H1 (cell line): Measurements from ENCODE around the gene NUP210. TPM values are rescaled to one million over a fixed set of nuclear protein-coding genes. Genes with fewer than 3 reads are reported as not detected.
A peak's percentile ranks its signal among the peaks of the same experiment; 100 is the strongest.

Experiments used
- CTCF ChIA-PET: fragments of 300-600 bp; sonication (Branson Sonifier 250); formaldehyde crosslinking; loops from one replicate; lab custom pipeline; 2021; ENCODE audit not compliant: partially characterized antibody; lab: Charles Lee
- POLR2A ChIA-PET: fragments of 300-600 bp; sonication (Branson Sonifier 250); formaldehyde crosslinking; loops from one replicate; lab custom pipeline; 2021; ENCODE audit warnings: inconsistent platforms; ENCODE audit not compliant: partially characterized antibody; lab: Charles Lee
- DNase-seq, 2 experiments: peaks; one replicate each; pipeline versions ENCODE4 v3.0.0 to v3.0.0-alpha.2; 2010 to 2022; ENCODE audit warnings: low spot score in 2 of 2, low read depth in 1 of 2, mixed read lengths in 1 of 2
- FAIRE-seq: peaks from 2 replicates; lab custom pipeline; 2011; peaks lifted over from hg19 to GRCh38; lab: Jason Lieb, UNC
- H2AFZ ChIP-seq: 2 replicates; pipeline ENCODE4 v1.8.1; 2012; ENCODE audit warnings: low read length, inconsistent platforms
- H2AK5ac ChIP-seq: 2 replicates; pipeline ENCODE4 v1.6.1; 2013; ENCODE audit warnings: low read depth, low read length
- H2BK120ac ChIP-seq: replicated peaks from 2 replicates; pipeline ENCODE3; 2013; ENCODE audit warnings: low read depth, low read length, inconsistent platforms
- H2BK12ac ChIP-seq: 2 replicates; pipeline ENCODE4 v1.6.1; 2013; ENCODE audit warnings: low read depth, low read length
- H2BK15ac ChIP-seq: 2 replicates; pipeline ENCODE4 v1.6.1; 2013; ENCODE audit warnings: low read length
- H2BK20ac ChIP-seq: 2 replicates; pipeline ENCODE4 v1.6.1; 2013; ENCODE audit warnings: low read length
- H2BK5ac ChIP-seq: 2 replicates; pipeline ENCODE4 v1.6.1; 2013; ENCODE audit warnings: low read depth, low read length
- H3K14ac ChIP-seq: 2 replicates; pipeline ENCODE4 v1.6.1; 2013; ENCODE audit warnings: inconsistent platforms; ENCODE audit not compliant: insufficient read length
- H3K18ac ChIP-seq: 2 replicates; pipeline ENCODE4 v1.6.1; 2013; ENCODE audit warnings: low read length; ENCODE audit errors: extremely low read depth
- H3K23ac ChIP-seq: 2 replicates; pipeline ENCODE4 v1.6.1; 2013; ENCODE audit warnings: inconsistent platforms; ENCODE audit not compliant: insufficient read length
- H3K23me2 ChIP-seq: 2 replicates; pipeline ENCODE4 v1.6.1; 2013; ENCODE audit warnings: low read depth, low read length
- H3K27ac ChIP-seq: 2 replicates; pipeline ENCODE4 v1.6.1; 2011; ENCODE audit warnings: low read depth, low read length, inconsistent platforms
- H3K27me3 ChIP-seq, 4 experiments: replicated peaks in 1 of 4; 1 replicate in 1 of 4; 2 replicates in 3 of 4; pipeline versions ENCODE4 v1.6.1 to v1.8.1; 2011 to 2013; ENCODE audit warnings: low read length in 3 of 4, mild to moderate bottlenecking in 3 of 4, inconsistent platforms in 2 of 4, mixed read lengths in 2 of 4, moderate library complexity in 1 of 4; ENCODE audit not compliant: control insufficient read depth in 3 of 4, insufficient read depth in 3 of 4; ENCODE audit errors: extremely low read depth in 1 of 4
- H3K36me3 ChIP-seq, 4 experiments: 2 replicates each; pipeline versions ENCODE4 v1.6.1 to v1.8.1; 2011 to 2013; ENCODE audit warnings: mild to moderate bottlenecking in 4 of 4, low read length in 3 of 4, moderate library complexity in 2 of 4, control low read depth in 1 of 4, inconsistent platforms in 1 of 4; ENCODE audit not compliant: insufficient read depth in 4 of 4, control insufficient read depth in 2 of 4
- H3K4ac ChIP-seq: replicated peaks from 2 replicates; pipeline ENCODE3; 2013; ENCODE audit warnings: low read length, low read depth, mixed read lengths, inconsistent platforms; ENCODE audit not compliant: insufficient read length
- H3K4me1 ChIP-seq, 4 experiments: replicated peaks in 1 of 4; 1 replicate in 1 of 4; 2 replicates in 3 of 4; pipeline versions ENCODE4 v1.6.1 to v1.8.1; 2011 to 2013; ENCODE audit warnings: low read length in 3 of 4, inconsistent platforms in 2 of 4, mixed read lengths in 1 of 4; ENCODE audit not compliant: insufficient read depth in 4 of 4, control insufficient read depth in 3 of 4
- H3K4me2 ChIP-seq, 2 experiments: 2 replicates each; pipeline versions ENCODE4 v1.6.1 to v1.8.1; 2011 to 2013; ENCODE audit warnings: low read depth in 2 of 2, low read length in 2 of 2, control low read depth in 1 of 2, inconsistent platforms in 1 of 2, mild to moderate bottlenecking in 1 of 2; ENCODE audit not compliant: insufficient read depth in 1 of 2
- H3K4me3 ChIP-seq, 4 experiments: fragments of 200-600, 300-600 bp in 1 of 4; sonication (generic), shearing (Covaris generic), sonication (Bioruptor Twin) in 1 of 4; 2 replicates each; pipeline versions ENCODE4 v1.5.1 to v1.8.1; 2011 to 2016; ENCODE audit warnings: low read length in 4 of 4, low read depth in 3 of 4, control low read depth in 2 of 4, inconsistent platforms in 2 of 4, mild to moderate bottlenecking in 2 of 4, mixed read lengths in 1 of 4, moderate library complexity in 1 of 4; ENCODE audit not compliant: insufficient read depth in 2 of 4; ENCODE audit errors: extremely low read depth in 1 of 4
- H3K56ac ChIP-seq: replicated peaks from 2 replicates; pipeline ENCODE3; 2013; ENCODE audit warnings: low read depth, mild to moderate bottlenecking, mixed read lengths, low read length, inconsistent platforms; ENCODE audit not compliant: insufficient read length
- H3K79me1 ChIP-seq: 2 replicates; pipeline ENCODE4 v1.6.1; 2013; ENCODE audit warnings: low read depth, low read length, control low read depth
- H3K79me2 ChIP-seq, 2 experiments: 2 replicates each; pipeline versions ENCODE4 v1.6.1 to v1.8.1; 2012 to 2013; ENCODE audit warnings: low read length in 2 of 2, mild to moderate bottlenecking in 2 of 2, inconsistent platforms in 1 of 2; ENCODE audit not compliant: insufficient read depth in 2 of 2, control insufficient read depth in 1 of 2
- H3K9ac ChIP-seq, 4 experiments: replicated peaks in 1 of 4; 1 replicate in 1 of 4; 2 replicates in 3 of 4; pipeline versions ENCODE4 v1.6.1 to v1.8.1; 2011 to 2013; ENCODE audit warnings: low read depth in 3 of 4, low read length in 3 of 4, control low read depth in 2 of 4, mild to moderate bottlenecking in 2 of 4, moderate library complexity in 2 of 4, inconsistent platforms in 1 of 4; ENCODE audit errors: extremely low read depth in 1 of 4
- H3K9me3 ChIP-seq, 2 experiments: 2 replicates each; pipeline versions ENCODE4 v1.6.1 to v1.8.1; 2012 to 2013; ENCODE audit warnings: mild to moderate bottlenecking in 2 of 2, moderate library complexity in 2 of 2, control low read depth in 1 of 2, inconsistent platforms in 1 of 2, low read depth in 1 of 2, low read length in 1 of 2, mixed read lengths in 1 of 2; ENCODE audit not compliant: insufficient read depth in 2 of 2
- H4K20me1 ChIP-seq, 2 experiments: replicated peaks in 1 of 2; 2 replicates each; pipeline versions ENCODE3 to v1.8.1; 2011 to 2013; ENCODE audit warnings: inconsistent platforms in 2 of 2, low read length in 2 of 2, mild to moderate bottlenecking in 1 of 2; ENCODE audit not compliant: insufficient read depth in 2 of 2, control insufficient read depth in 1 of 2
- H4K5ac ChIP-seq: 2 replicates; pipeline ENCODE4 v1.6.1; 2013; ENCODE audit warnings: low read length, low read depth, mixed read lengths, inconsistent platforms; ENCODE audit not compliant: insufficient read length
- H4K8ac ChIP-seq: 2 replicates; pipeline ENCODE4 v1.8.0; 2013; ENCODE audit warnings: mild to moderate bottlenecking, moderate library complexity, low read length, inconsistent platforms; ENCODE audit not compliant: insufficient read depth; ENCODE audit errors: extremely low read depth
- H4K91ac ChIP-seq: replicated peaks from 2 replicates; pipeline ENCODE3; 2013; ENCODE audit warnings: low read length, mixed read lengths, inconsistent platforms; ENCODE audit not compliant: insufficient read length
- CBX8 ChIP-seq: fragments of 300-800, 300-1000 bp; sonication (generic); IDR thresholded peaks from 2 replicates; pipeline ENCODE4 v1.7.1; 2016; ENCODE audit warnings: low read depth, low read length, borderline replicate concordance
- CEBPB ChIP-seq: IDR thresholded peaks from 2 replicates; pipeline ENCODE4 v1.6.1; 2012; ENCODE audit warnings: low read depth, low read length
- CREB1 ChIP-seq: IDR thresholded peaks from 2 replicates; pipeline ENCODE4 v1.6.1; 2012; ENCODE audit warnings: inconsistent platforms
- EGR1 ChIP-seq: IDR thresholded peaks from 2 replicates; pipeline ENCODE4 v1.6.1; 2011; ENCODE audit warnings: low read depth, low read length, borderline replicate concordance
- EP300 ChIP-seq, 2 experiments: IDR thresholded peaks; 1 replicate in 1 of 2; 2 replicates in 1 of 2; pipeline ENCODE4 v1.6.1; 2011 to 2012; ENCODE audit warnings: low read depth in 2 of 2, low read length in 2 of 2, mild to moderate bottlenecking in 2 of 2, borderline replicate concordance in 1 of 2, inconsistent platforms in 1 of 2, moderate library complexity in 1 of 2
- FOSL1 ChIP-seq: IDR thresholded peaks from 2 replicates; pipeline ENCODE4 v1.6.1; 2011; ENCODE audit warnings: mild to moderate bottlenecking, low read depth, low read length, moderate library complexity; ENCODE audit not compliant: insufficient read depth
- JUN ChIP-seq: IDR thresholded peaks from 2 replicates; pipeline ENCODE4 v1.6.1; 2011; ENCODE audit warnings: low read depth, mild to moderate bottlenecking, improper control_type of control experiment, low read length
- KDM5A ChIP-seq: fragments of 200-600 bp; IDR thresholded peaks from 2 replicates; pipeline ENCODE4 v1.7.1; 2012; ENCODE audit warnings: mild to moderate bottlenecking, low read length, inconsistent platforms, mixed read lengths
- MAX ChIP-seq: IDR thresholded peaks from 2 replicates; pipeline ENCODE4 v1.6.1; 2012; ENCODE audit warnings: inconsistent platforms
- POLR2A ChIP-seq, 2 experiments: IDR thresholded peaks; 1 replicate in 1 of 2; 2 replicates in 1 of 2; pipeline ENCODE4 v1.6.1; 2011; ENCODE audit warnings: low read depth in 2 of 2, low read length in 2 of 2, mild to moderate bottlenecking in 2 of 2; ENCODE audit errors: control extremely low read depth in 1 of 2
- RAD21 ChIP-seq, 2 experiments: IDR thresholded peaks in 1 of 2; conservative IDR thresholded peaks in 1 of 2; 2 replicates each; pipeline ENCODE4 v1.6.1; 2011; ENCODE audit warnings: low read depth in 2 of 2, low read length in 2 of 2, improper control_type of control experiment in 1 of 2, inconsistent platforms in 1 of 2, mild to moderate bottlenecking in 1 of 2, moderate library complexity in 1 of 2
- RNF2 ChIP-seq: fragments of 200-900, 300-1000 bp; sonication (generic); IDR thresholded peaks from 2 replicates; pipeline ENCODE4 v1.7.1; 2016; ENCODE audit warnings: borderline replicate concordance, low read depth, mild to moderate bottlenecking, antibody characterized with exemption, low read length; ENCODE audit not compliant: poor library complexity, severe bottlenecking; ENCODE audit errors: missing control alignments
- SAP30 ChIP-seq: fragments of 300-600 bp; sonication (generic); IDR thresholded peaks from 2 replicates; pipeline ENCODE4 v1.7.1; 2012; ENCODE audit warnings: low read length, moderate library complexity, mild to moderate bottlenecking, inconsistent platforms; ENCODE audit not compliant: insufficient read depth, insufficient replicate concordance
- SP4 ChIP-seq: IDR thresholded peaks from 2 replicates; pipeline ENCODE4 v1.6.1; 2012; ENCODE audit warnings: low read length, inconsistent platforms
- WGBS, 2 experiments: shearing (Covaris generic) in 1 of 2; methylation state at CpG; one replicate each; pipeline versions ENCODE4 v1.1.6 to v1.1.7; 2013 to 2015; ENCODE audit warnings: low lambda C conversion rate in 2 of 2, mixed read lengths in 2 of 2, inconsistent platforms in 1 of 2, low coverage in 1 of 2, missing lambda C conversion rate in 1 of 2; ENCODE audit not compliant: insufficient replicate concordance in 2 of 2, insufficient coverage in 1 of 2, insufficient read length in 1 of 2; ENCODE audit errors: extremely low coverage in 1 of 2, missing lambda C conversion rate in 1 of 2; 5-methylcytosine and 5-hydroxymethylcytosine counted together
- polyA plus RNA-seq, 7 experiments: library from polyadenylated mRNA; depleted of rRNA in 3 of 7; stranded (reverse) in 5 of 7; unstranded in 2 of 7; fragments of >200 nt in 5 of 7; fragments of 200-250 nt in 2 of 7; gene quantifications; 1 replicate in 5 of 7; 2 replicates in 1 of 7; 4 replicates in 1 of 7; pipeline versions ENCODE4 v1.2.1 to v1.2.3, GENCODE V29; 2011 to 2013; ENCODE audit warnings: missing spikeins in 2 of 7, mixed read lengths in 2 of 7
- total RNA-seq: library from RNA; stranded (reverse); fragmentation: NEBNext Ultra II Directional; extraction: Animal tissue kit (Norgen Biotek cat#: 25700); gene quantifications from 2 replicates; pipeline ENCODE4 v1.2.1, GENCODE V29; 2021

Gene NUP210
- total and polyA plus RNA-seq, 2 of the 8 experiments (the other 6 are each of a cell fraction or from before 2014, with no cell fraction given) = 51.0 to 53.7 TPM

- DNase-seq = no peak
- H2BK20ac ChIP-seq = no peak overlapping the region
- no peak overlapping the region for H2AFZ ChIP-seq
- no peak overlapping the region for H2BK15ac ChIP-seq
- no peak overlapping the region for H3K27ac ChIP-seq
- H3K4me2 ChIP-seq = no peak overlapping the region
- peaks cover 6 to 49% (median 35%) of the 10 kb centered on the region in 4 experiments; a peak in 7 of 8 replicates for H3K36me3 ChIP-seq
- peaks cover 3% of the 10 kb centered on the region in 2 experiments for H4K20me1 ChIP-seq
- no peaks in the 10 kb centered on the region for H3K79me2 ChIP-seq
- no peak overlapping the region for H3K18ac ChIP-seq
- no peak overlapping the region for H3K4me3 ChIP-seq
- POLR2A ChIA-PET = interaction anchor here (1.2 to 2.5 kb wide), 2 partner anchors 13 to 23 kb away, joined by 3 to 6 read pairs; no protein-coding TSS in a partner anchor
- no peak overlapping the region for H4K91ac ChIP-seq
- H3K56ac ChIP-seq = no peak overlapping the region
- H4K8ac ChIP-seq = 0 out of 2 replicates have a peak overlapping the region, but pooled peaks have one; percentile 57
- no peaks in the 10 kb centered on the region for H3K23me2 ChIP-seq
- H4K5ac ChIP-seq = no peak overlapping the region
- no peaks in the 10 kb centered on the region for H3K9me3 ChIP-seq
- no peaks in the 10 kb centered on the region for H3K4me1 ChIP-seq
- WGBS, 2 experiments = 93% methylated on average over 5 of the region's 5 CpGs; no CpG with 5 or more reads in 1 of the 2 experiments
- H2AK5ac ChIP-seq = no peak overlapping the region
- FAIRE-seq = no peak
- no peak overlapping the region for H3K23ac ChIP-seq
- H3K9ac ChIP-seq = no peak overlapping the region
- H3K4ac ChIP-seq = no peak overlapping the region
- no peak overlapping the region; the same call in 1 of the 2 replicates for H2BK5ac ChIP-seq
- CTCF ChIA-PET = interaction anchor here (0.7 to 4.4 kb wide), 10 partner anchors 8 to 232 kb away, joined by 3 to 20 read pairs (median 4); no protein-coding TSS in a partner anchor
- H3K79me1 ChIP-seq = no peaks in the 10 kb centered on the region
- H3K14ac ChIP-seq = no peak overlapping the region
- H2BK120ac ChIP-seq = no peak overlapping the region
- H2BK12ac ChIP-seq = no peak overlapping the region
- H3K27me3 ChIP-seq = no peaks in the 10 kb centered on the region
- TF ChIP-seq EGR1 = no peak
- no peak for TF ChIP-seq JUN
- TF ChIP-seq CREB1 = no peak
- TF ChIP-seq POLR2A (IDR thresholded peaks at IDR 0.05; ENCODE audit: control extremely low read depth in 1 of 2, low read depth in 2 of 2, low read length in 2 of 2) = no peak
- TF ChIP-seq SP4 = no peak
- no peak for TF ChIP-seq SAP30
- TF ChIP-seq FOSL1 = no peak
- TF ChIP-seq MAX = no peak
- TF ChIP-seq CBX8 = no peak
- TF ChIP-seq KDM5A = no peak
- TF ChIP-seq RNF2 = no peak
- TF ChIP-seq RAD21 (IDR thresholded peaks at IDR 0.05 in 1 of 2, conservative IDR thresholded peaks at IDR 0.05 in 1 of 2; ENCODE audit: low read depth in 2 of 2, low read length in 2 of 2) = no peak
- no peak for TF ChIP-seq EP300 (IDR thresholded peaks at IDR 0.05; ENCODE audit: borderline replicate concordance in 1 of 2, low read depth in 2 of 2, low read length in 2 of 2)
- no peak for TF ChIP-seq CEBPB
These were observed 96.3 kb downstream of the NUP210 start for GRCh38 chr3:13323822-13324221.
